Subcutaneous preadipocyte (primary cell): ENCODE results near the gene CABYR. TPM values are rescaled to one million over a fixed set of nuclear protein-coding genes. Genes with fewer than 3 reads are reported as not detected.

ENCODE experiments used
- small RNA-seq: library from RNA; depleted of rRNA; stranded (forward); fragments of <200 nt; gene quantifications from one replicate; pipeline ENCODE3, GENCODE V24; 2012
- total RNA-seq: library from RNA; depleted of rRNA; stranded (reverse); fragments of >200 nt; gene quantifications from 2 replicates; pipeline ENCODE4 v1.2.3, GENCODE V29; 2012

CABYR gene
- total RNA-seq, result 3.5 and 4.8 TPM in 2 replicates

DNA sequence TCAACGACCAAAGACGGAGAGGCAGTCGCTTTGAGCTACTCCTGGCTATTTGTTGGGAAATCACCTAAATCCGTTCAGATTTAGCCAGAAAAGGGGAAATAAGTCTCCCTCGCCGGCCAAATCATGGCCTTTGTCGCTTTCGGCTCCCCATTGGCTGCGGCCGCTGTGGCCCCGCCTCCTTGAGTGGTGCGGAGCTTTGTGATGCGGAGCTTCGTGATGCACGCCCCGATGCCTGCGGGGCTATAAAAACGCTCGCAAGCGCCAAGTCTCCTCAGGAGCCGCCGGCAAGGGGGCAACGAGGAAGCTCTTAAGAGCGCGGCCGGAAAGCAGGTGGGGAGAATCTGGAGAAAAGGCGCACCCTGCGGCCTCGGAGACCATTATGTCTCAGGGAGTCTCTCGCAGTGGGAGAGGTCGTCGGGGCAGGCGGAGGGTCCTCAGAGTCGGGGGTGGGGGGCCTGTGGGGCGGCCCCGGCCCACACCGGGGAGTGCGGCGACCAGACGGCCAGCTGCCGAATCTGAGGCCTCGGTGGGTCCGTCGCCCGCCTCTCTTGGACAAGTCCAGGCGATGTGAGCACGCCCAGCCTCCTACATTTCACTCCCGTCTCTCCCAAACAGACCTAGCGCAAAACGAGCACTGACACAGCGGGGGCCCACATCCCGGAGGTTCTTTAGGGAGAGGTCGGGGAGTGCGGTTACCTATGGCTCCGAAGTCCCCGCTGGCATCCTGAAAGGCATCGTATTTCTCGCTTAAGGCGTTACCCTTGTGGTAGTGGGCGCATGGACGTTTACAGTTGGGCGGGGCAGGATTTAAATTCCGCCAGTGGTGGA is at the start of gene CABYR:
TSS of gene CABYR (plus strand) at position 274 of the 828 bp plus-strand sequence. CDS start 4,053 bp downstream, outside the sequence.

Small RNA genes within 50 kb of the gene (small RNA-seq; reads per million reads assigned to genes)
- gene RF00017 (not detected), gene RNA5SP452 (not detected), gene RNU5A-6P (not detected)

Other genes with a start within 250 kb of the CABYR start
- 25.6 and 27.6 TPM in 2 replicates for gene TTC39C, start 124.3 kb upstream of the CABYR start, total RNA-seq